Hepatocyte (in vitro differentiated cells): ENCODE measurements around the gene JOSD2.

Experiments used
- CTCF ChIP-seq: fragments of 200-600 bp; sonication (generic); IDR thresholded peaks from 2 replicates; pipeline ENCODE4 v1.5.1; 2016; ENCODE audit warnings: antibody characterized with exemption, mild to moderate bottlenecking; ENCODE audit not compliant: poor library complexity
- EZH2 ChIP-seq: fragments of 200-600 bp; sonication (generic); IDR thresholded peaks from 2 replicates; pipeline ENCODE4 v1.6.1; 2016; ENCODE audit warnings: antibody characterized with exemption, mild to moderate bottlenecking, borderline replicate concordance
- EZH2phosphoT487 ChIP-seq: fragments of 200-600 bp; sonication (generic); IDR thresholded peaks from one replicate; pipeline ENCODE4 v1.6.1; 2018; ENCODE audit warnings: antibody characterized with exemption, mild to moderate bottlenecking, low read depth, moderate library complexity; ENCODE audit not compliant: unreplicated experiment, severe bottlenecking

- TF ChIP-seq CTCF (no peak), EZH2 (no peak), EZH2phosphoT487 (no peak)
Observed at GRCh38 chr19:50516964-50517703, 6.1 kb upstream of the JOSD2 start.
